Measurements from ENCODE around the gene CROCC2. TPM values are rescaled to one million over a fixed set of nuclear protein-coding genes. Genes with fewer than 3 reads are reported as not detected.

Gene CROCC2
- total and polyA plus RNA-seq, 2 of the 13 experiments (the other 11 are each of a cell fraction or from before 2014, with no cell fraction given) = not detected

- TF ChIP-seq CEBPZ (IDR thresholded peaks at IDR 0.05; ENCODE audit: low read length) (no peak), ZNF670 (CRISPR knock-in tag; IDR thresholded peaks at IDR 0.05; ENCODE audit: borderline replicate concordance) (no peak), ISL2 (CRISPR knock-in tag; IDR thresholded peaks at IDR 0.05) (no peak), ARID2 (CRISPR knock-in tag; IDR thresholded peaks at IDR 0.05; ENCODE audit: borderline replicate concordance) (no peak), POGK (CRISPR knock-in tag; conservative IDR thresholded peaks at IDR 0.05) (no peak), FLYWCH1 (CRISPR knock-in tag; IDR thresholded peaks at IDR 0.05) (no peak), ZMYM4 (CRISPR knock-in tag; IDR thresholded peaks at IDR 0.05) (no peak), AGO2 (optimal IDR thresholded peaks at IDR 0.05; ENCODE audit: low read depth, low read length) (no peak), ETV5 (CRISPR knock-in tag; IDR thresholded peaks at IDR 0.05; ENCODE audit: borderline replicate concordance) (no peak)
- TF ChIP-seq, protein P1, sequence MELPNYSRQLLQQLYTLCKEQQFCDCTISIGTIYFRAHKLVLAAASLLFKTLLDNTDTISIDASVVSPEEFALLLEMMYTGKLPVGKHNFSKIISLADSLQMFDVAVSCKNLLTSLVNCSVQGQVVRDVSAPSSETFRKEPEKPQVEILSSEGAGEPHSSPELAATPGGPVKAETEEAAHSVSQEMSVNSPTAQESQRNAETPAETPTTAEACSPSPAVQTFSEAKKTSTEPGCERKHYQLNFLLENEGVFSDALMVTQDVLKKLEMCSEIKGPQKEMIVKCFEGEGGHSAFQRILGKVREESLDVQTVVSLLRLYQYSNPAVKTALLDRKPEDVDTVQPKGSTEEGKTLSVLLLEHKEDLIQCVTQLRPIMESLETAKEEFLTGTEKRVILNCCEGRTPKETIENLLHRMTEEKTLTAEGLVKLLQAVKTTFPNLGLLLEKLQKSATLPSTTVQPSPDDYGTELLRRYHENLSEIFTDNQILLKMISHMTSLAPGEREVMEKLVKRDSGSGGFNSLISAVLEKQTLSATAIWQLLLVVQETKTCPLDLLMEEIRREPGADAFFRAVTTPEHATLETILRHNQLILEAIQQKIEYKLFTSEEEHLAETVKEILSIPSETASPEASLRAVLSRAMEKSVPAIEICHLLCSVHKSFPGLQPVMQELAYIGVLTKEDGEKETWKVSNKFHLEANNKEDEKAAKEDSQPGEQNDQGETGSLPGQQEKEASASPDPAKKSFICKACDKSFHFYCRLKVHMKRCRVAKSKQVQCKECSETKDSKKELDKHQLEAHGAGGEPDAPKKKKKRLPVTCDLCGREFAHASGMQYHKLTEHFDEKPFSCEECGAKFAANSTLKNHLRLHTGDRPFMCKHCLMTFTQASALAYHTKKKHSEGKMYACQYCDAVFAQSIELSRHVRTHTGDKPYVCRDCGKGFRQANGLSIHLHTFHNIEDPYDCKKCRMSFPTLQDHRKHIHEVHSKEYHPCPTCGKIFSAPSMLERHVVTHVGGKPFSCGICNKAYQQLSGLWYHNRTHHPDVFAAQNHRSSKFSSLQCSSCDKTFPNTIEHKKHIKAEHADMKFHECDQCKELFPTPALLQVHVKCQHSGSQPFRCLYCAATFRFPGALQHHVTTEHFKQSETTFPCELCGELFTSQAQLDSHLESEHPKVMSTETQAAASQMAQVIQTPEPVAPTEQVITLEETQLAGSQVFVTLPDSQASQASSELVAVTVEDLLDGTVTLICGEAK (IDR thresholded peaks at IDR 0.05) = no peak
- TF ChIP-seq, protein P1 (CRISPR knock-in tag; IDR thresholded peaks at IDR 0.05) = no peak
These were observed 61.8 kb downstream of the CROCC2 start (continued) for GRCh38 chr2:240967681-240968621.

All from HepG2 (cell line).